ENCODE data around the gene HOMER2. TPM values are rescaled to one million over a fixed set of nuclear protein-coding genes. Genes with fewer than 3 reads are reported as not detected.

The HOMER2 gene
- total and polyA plus RNA-seq, 4 donors = 4.3 to 62.0 (median 23.6) TPM

GRCh38 chr15:82880704-82881103 lies 71.8 kb downstream of the HOMER2 start:
- H3K9ac ChIP-seq (ENCODE audit: low read depth in 1 of 2, low read length in 2 of 2) = no peak overlapping the region
- TF ChIP-seq, protein P1, sequence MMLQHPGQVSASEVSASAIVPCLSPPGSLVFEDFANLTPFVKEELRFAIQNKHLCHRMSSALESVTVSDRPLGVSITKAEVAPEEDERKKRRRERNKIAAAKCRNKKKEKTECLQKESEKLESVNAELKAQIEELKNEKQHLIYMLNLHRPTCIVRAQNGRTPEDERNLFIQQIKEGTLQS (IDR thresholded peaks at IDR 0.05) = no peak
- TF ChIP-seq RAD21 (IDR thresholded peaks at IDR 0.05) = no peak
- no peak for TF ChIP-seq EGR1 (IDR thresholded peaks at IDR 0.05; ENCODE audit: low read depth in 2 of 2)
- no peak for TF ChIP-seq JUND (IDR thresholded peaks at IDR 0.05)
- no peak for TF ChIP-seq HNF4G (IDR thresholded peaks at IDR 0.05)
- TF ChIP-seq, protein P2, sequence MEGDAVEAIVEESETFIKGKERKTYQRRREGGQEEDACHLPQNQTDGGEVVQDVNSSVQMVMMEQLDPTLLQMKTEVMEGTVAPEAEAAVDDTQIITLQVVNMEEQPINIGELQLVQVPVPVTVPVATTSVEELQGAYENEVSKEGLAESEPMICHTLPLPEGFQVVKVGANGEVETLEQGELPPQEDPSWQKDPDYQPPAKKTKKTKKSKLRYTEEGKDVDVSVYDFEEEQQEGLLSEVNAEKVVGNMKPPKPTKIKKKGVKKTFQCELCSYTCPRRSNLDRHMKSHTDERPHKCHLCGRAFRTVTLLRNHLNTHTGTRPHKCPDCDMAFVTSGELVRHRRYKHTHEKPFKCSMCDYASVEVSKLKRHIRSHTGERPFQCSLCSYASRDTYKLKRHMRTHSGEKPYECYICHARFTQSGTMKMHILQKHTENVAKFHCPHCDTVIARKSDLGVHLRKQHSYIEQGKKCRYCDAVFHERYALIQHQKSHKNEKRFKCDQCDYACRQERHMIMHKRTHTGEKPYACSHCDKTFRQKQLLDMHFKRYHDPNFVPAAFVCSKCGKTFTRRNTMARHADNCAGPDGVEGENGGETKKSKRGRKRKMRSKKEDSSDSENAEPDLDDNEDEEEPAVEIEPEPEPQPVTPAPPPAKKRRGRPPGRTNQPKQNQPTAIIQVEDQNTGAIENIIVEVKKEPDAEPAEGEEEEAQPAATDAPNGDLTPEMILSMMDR (IDR thresholded peaks at IDR 0.05; ENCODE audit: low read depth, low read length, missing input control) = no peak
- TF ChIP-seq RXRA (IDR thresholded peaks at IDR 0.05) = no peak
- TF ChIP-seq MAX (IDR thresholded peaks at IDR 0.05) = no peak
- no peak for TF ChIP-seq HNF4A (conservative IDR thresholded peaks at IDR 0.05)
- TF ChIP-seq GABPA (IDR thresholded peaks at IDR 0.05 in 1 of 2, conservative IDR thresholded peaks at IDR 0.05 in 1 of 2) = no peak
- TF ChIP-seq REST (IDR thresholded peaks at IDR 0.05) = no peak
- TF ChIP-seq FOXA2 (IDR thresholded peaks at IDR 0.05) = no peak
- TF ChIP-seq SP1 (IDR thresholded peaks at IDR 0.05) = no peak
- TF ChIP-seq TAF1 (conservative IDR thresholded peaks at IDR 0.05) = no peak
- no peak for TF ChIP-seq FOXA1 (IDR thresholded peaks at IDR 0.05)
- no peak for TF ChIP-seq YY1 (IDR thresholded peaks at IDR 0.05)
- no peak for TF ChIP-seq ZBTB33 (IDR thresholded peaks at IDR 0.05)
- no peak for TF ChIP-seq NR2F2 (IDR thresholded peaks at IDR 0.05)
- 89% methylated on average over 6 of the region's 6 CpGs for WGBS

More at GRCh38 chr15:82880704-82881103, 71.8 kb downstream of the HOMER2 start:
- no peaks in the 10 kb centered on the region for H3K9me3 ChIP-seq (ENCODE audit: control insufficient read depth in 4 of 4, low read length in 3 of 4)
- H3K27ac ChIP-seq (ENCODE audit: low read depth in 1 of 2, low read length in 2 of 2) = no peak overlapping the region
- H3K36me3 ChIP-seq (ENCODE audit: control insufficient read depth in 4 of 4, insufficient read depth in 3 of 4, low read depth in 1 of 4, low read length in 3 of 4) = peaks cover 0 to 3% (median 0%) of the 10 kb centered on the region in 4 donors
- H3K4me3 ChIP-seq (ENCODE audit: low read depth in 1 of 3, low read length in 3 of 3) = no peak overlapping the region
- no peaks in the 10 kb centered on the region for H3K27me3 ChIP-seq (ENCODE audit: control insufficient read depth in 4 of 4, insufficient read depth in 4 of 4, low read length in 3 of 4)
- H3K4me1 ChIP-seq (ENCODE audit: control insufficient read depth in 4 of 4, insufficient read depth in 4 of 4, low read length in 3 of 4) = no peaks in the 10 kb centered on the region
- no peak for DNase-seq (ENCODE audit: low spot score)
